DOHH2 (cell line): ENCODE data around the gene BBS9.

Source experiments
- H3F3A ChIP-seq: fragments of 200-600 bp; sonication (generic), shearing (Covaris generic); 2 replicates; pipeline ENCODE4 v1.6.0; 2016; ENCODE audit warnings: antibody characterized with exemption, mild to moderate bottlenecking; ENCODE audit not compliant: control insufficient read depth, insufficient read depth
- H3K27ac ChIP-seq: fragments of 200-600 bp; sonication (generic); 2 replicates; pipeline ENCODE4 v1.5.1; 2014; ENCODE audit warnings: low read depth, mild to moderate bottlenecking, low read length, moderate library complexity
- H3K27me3 ChIP-seq: fragments of 200-600 bp; sonication (generic); 2 replicates; pipeline ENCODE4 v1.6.1; 2014; ENCODE audit warnings: mild to moderate bottlenecking, low read length, mixed read lengths; ENCODE audit not compliant: control insufficient read depth
- H3K36me3 ChIP-seq: fragments of 200-600 bp; sonication (generic); 2 replicates; pipeline ENCODE4 v1.6.1; 2014; ENCODE audit warnings: mild to moderate bottlenecking, low read length, moderate library complexity, mixed read lengths; ENCODE audit not compliant: control insufficient read depth
- H3K4me1 ChIP-seq: fragments of 200-600 bp; sonication (generic); 2 replicates; pipeline ENCODE4 v1.6.1; 2014; ENCODE audit warnings: mild to moderate bottlenecking, low read length, mixed read lengths; ENCODE audit not compliant: control insufficient read depth
- H3K4me2 ChIP-seq: fragments of 200-600 bp; sonication (generic); 2 replicates; pipeline ENCODE4 v1.6.0; 2014; ENCODE audit warnings: mild to moderate bottlenecking, low read length, moderate library complexity
- H3K4me3 ChIP-seq: fragments of 200-600 bp; sonication (generic); 2 replicates; pipeline ENCODE4 v1.5.1; 2014; ENCODE audit warnings: mild to moderate bottlenecking, low read length, mixed read lengths
- H3K79me2 ChIP-seq: fragments of 200-600 bp; sonication (generic); 2 replicates; pipeline ENCODE4 v1.6.1; 2014; ENCODE audit warnings: mild to moderate bottlenecking, low read length, mixed read lengths; ENCODE audit not compliant: control insufficient read depth
- H3K9me2 ChIP-seq: fragments of 200-600 bp; sonication (generic); replicated peaks from 2 replicates; pipeline ENCODE4 v1.6.1; 2014; ENCODE audit warnings: mild to moderate bottlenecking, low read length, mixed read lengths; ENCODE audit not compliant: control insufficient read depth
- H3K9me3 ChIP-seq: fragments of 200-600 bp; sonication (generic); 2 replicates; pipeline ENCODE4 v1.6.1; 2014; ENCODE audit warnings: antibody characterized with exemption, low read length, mixed read lengths; ENCODE audit not compliant: control insufficient read depth, insufficient read depth
- H4K20me1 ChIP-seq: fragments of 200-600 bp; sonication (generic); 2 replicates; pipeline ENCODE4 v1.6.0; 2014; ENCODE audit warnings: low read depth, mild to moderate bottlenecking, antibody characterized with exemption, low read length, moderate library complexity; ENCODE audit not compliant: control insufficient read depth, insufficient read depth
- CTCF ChIP-seq: fragments of 200-600 bp; sonication (generic); IDR thresholded peaks from one replicate; pipeline ENCODE4 v1.5.1; 2014; ENCODE audit warnings: antibody characterized with exemption, mild to moderate bottlenecking, low read depth, low read length; ENCODE audit not compliant: poor library complexity, severe bottlenecking
- EZH2phosphoT487 ChIP-seq: fragments of 200-600 bp; sonication (generic); IDR thresholded peaks from 2 replicates; pipeline ENCODE4 v1.6.1; 2017; ENCODE audit warnings: borderline replicate concordance, mild to moderate bottlenecking, antibody characterized with exemption, low read length, moderate library complexity, mixed read lengths

The BBS9 gene

GRCh38 chr7:33193308-33193864, 64.0 kb downstream of the BBS9 start:
- no peaks in the 10 kb centered on the region for H3K79me2 ChIP-seq
- H3K9me3 ChIP-seq: no peaks in the 10 kb centered on the region
- no peak overlapping the region for H3K27ac ChIP-seq
- H4K20me1 ChIP-seq: no peaks in the 10 kb centered on the region
- H3K4me2 ChIP-seq: no peak overlapping the region
- no peaks in the 10 kb centered on the region for H3F3A ChIP-seq
- H3K4me3 ChIP-seq: no peak overlapping the region
- no peaks in the 10 kb centered on the region for H3K9me2 ChIP-seq
- no peaks in the 10 kb centered on the region for H3K36me3 ChIP-seq
- H3K4me1 ChIP-seq: no peaks in the 10 kb centered on the region; the same call in 1 of the 2 replicates
- peaks cover 7% of the 10 kb centered on the region; the same call in 1 of the 2 replicates for H3K27me3 ChIP-seq
- TF ChIP-seq CTCF (no peak), EZH2phosphoT487 (no peak)

- Histone ChIP-seq H3K79me2 (no peaks in the 10 kb centered on the region), H3K27ac (no peak overlapping the region), H3K4me1 (no peaks in the 10 kb centered on the region; the same call in 1 of the 2 replicates), H3K9me3 (no peaks in the 10 kb centered on the region), H3K9me2 (no peaks in the 10 kb centered on the region), H3K4me2 (no peak overlapping the region), H4K20me1 (no peaks in the 10 kb centered on the region), H3F3A (no peaks in the 10 kb centered on the region), H3K36me3 (no peaks in the 10 kb centered on the region), H3K27me3 (peaks cover 7% of the 10 kb centered on the region; the same call in 1 of the 2 replicates), H3K4me3 (no peak overlapping the region)
- TF ChIP-seq EZH2phosphoT487: no peak
Measured at GRCh38 chr7:33195264-33195663, 65.9 kb downstream of the BBS9 start.

GRCh38 chr7:33196221-33196620, 66.9 kb downstream of the BBS9 start:
- peaks cover 7% of the 10 kb centered on the region; the same call in 1 of the 2 replicates for H3K27me3 ChIP-seq
- H4K20me1 ChIP-seq: no peaks in the 10 kb centered on the region
- no peak for TF ChIP-seq EZH2phosphoT487
- H3K4me2 ChIP-seq: no peak overlapping the region
- no peaks in the 10 kb centered on the region; the same call in 1 of the 2 replicates for H3K4me1 ChIP-seq
- no peaks in the 10 kb centered on the region for H3K9me3 ChIP-seq
- H3K79me2 ChIP-seq: no peaks in the 10 kb centered on the region
- H3K9me2 ChIP-seq: no peaks in the 10 kb centered on the region
- no peak overlapping the region for H3K27ac ChIP-seq
- no peak overlapping the region for H3K4me3 ChIP-seq
- no peaks in the 10 kb centered on the region for H3F3A ChIP-seq
- no peaks in the 10 kb centered on the region for H3K36me3 ChIP-seq

- H3F3A ChIP-seq: no peaks in the 10 kb centered on the region
- H3K9me2 ChIP-seq: no peaks in the 10 kb centered on the region
- H3K4me2 ChIP-seq: no peak overlapping the region
- H3K27ac ChIP-seq: no peak overlapping the region
- H3K4me1 ChIP-seq: no peaks in the 10 kb centered on the region
- H3K79me2 ChIP-seq: no peaks in the 10 kb centered on the region
- H3K27me3 ChIP-seq: peaks cover 7% of the 10 kb centered on the region; the same call in 1 of the 2 replicates
- no peak overlapping the region for H3K4me3 ChIP-seq
- H3K9me3 ChIP-seq: no peaks in the 10 kb centered on the region
- H3K36me3 ChIP-seq: no peaks in the 10 kb centered on the region
- TF ChIP-seq CTCF (no peak), EZH2phosphoT487 (no peak)
- H4K20me1 ChIP-seq: no peaks in the 10 kb centered on the region
Measured at GRCh38 chr7:33200282-33200681, 70.9 kb downstream of the BBS9 start.
